ENCODE measurements around the gene ZFAND3.

DNA sequence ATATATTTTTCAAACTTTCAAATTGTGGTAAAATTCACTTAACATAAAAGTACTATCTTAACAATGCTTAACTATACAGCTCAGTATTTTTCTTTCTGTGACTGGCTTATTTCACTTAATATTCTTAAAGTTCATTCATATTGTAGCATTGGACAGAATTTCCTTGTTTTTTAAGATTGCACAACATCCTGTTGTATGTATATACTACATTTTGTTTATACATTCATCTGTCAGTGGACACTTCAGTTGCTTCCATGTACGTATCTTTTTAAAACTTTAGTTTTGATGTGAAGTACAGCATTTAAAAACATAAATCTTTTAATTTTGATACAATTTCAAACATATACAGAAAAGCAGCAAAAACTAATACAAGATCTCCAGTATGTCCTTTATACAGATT is 220.7 kb downstream of the ZFAND3 start:
- TF ChIP-seq CTCF (IDR thresholded peaks at IDR 0.05; ENCODE audit: poor library complexity), result no peak
- TF ChIP-seq EZH2 (IDR thresholded peaks at IDR 0.05; ENCODE audit: borderline replicate concordance), result no peak

Data from hepatocyte (in vitro differentiated cells).